Measurements from ENCODE around the gene RBM15B. TPM values are rescaled to one million over a fixed set of nuclear protein-coding genes. Genes with fewer than 3 reads are reported as not detected.
A peak's percentile ranks its signal among the peaks of the same experiment; 100 is the strongest.

RBM15B gene
- polyA plus RNA-seq, 1 donor from 2014 or later = 24.1 TPM

DNA sequence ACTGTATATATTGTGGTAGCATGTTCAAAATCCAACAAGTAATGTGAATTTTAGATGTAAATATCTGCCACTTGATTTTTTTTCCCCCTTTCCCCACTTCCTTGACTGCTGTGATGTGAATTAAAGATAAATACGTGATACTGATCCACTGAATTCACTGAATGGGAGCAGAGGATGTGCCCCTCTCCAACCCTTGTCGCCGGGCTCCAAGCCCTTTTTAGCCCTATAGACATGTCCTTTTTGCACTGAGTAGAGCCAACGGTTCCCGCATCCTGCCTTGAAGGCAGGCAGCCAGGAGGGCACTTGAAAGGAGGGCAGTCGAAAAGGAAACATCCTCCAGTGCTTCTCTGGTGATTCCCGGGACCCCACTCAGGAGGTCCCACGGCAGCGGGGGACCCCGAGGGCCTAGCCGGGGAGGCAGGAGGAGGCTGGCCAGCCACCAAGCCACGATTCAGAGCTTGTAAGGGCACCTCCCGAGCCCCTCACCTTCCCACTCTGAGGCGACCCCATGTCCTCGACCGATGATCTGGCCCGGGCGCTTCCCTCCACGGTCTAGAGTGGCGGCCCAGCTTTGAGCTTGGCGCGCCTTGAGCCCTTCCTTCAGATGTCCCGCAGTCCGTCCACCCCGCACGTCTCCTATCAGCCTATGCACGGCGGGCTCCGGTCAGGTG, 6.9 kb upstream of the RBM15B start:
- Histone ChIP-seq H3F3A (ENCODE audit: insufficient read depth, low read length, poor library complexity, severe bottlenecking) (no peaks in the 10 kb centered on the region), H2AFZ (ENCODE audit: low read depth, low read length) (peak overlapping the region; percentile 82), H3K4me3 (ENCODE audit: low read length) (peak overlapping the region; percentile 95), H3K9me2 (ENCODE audit: insufficient read depth, low read length) (no peaks in the 10 kb centered on the region), H3K79me2 (replicated peaks; ENCODE audit: insufficient read depth, low read length) (peaks cover 26% of the 10 kb centered on the region), H3K9me3 (ENCODE audit: low read length) (no peaks in the 10 kb centered on the region), H3K9ac (ENCODE audit: low read length) (peak overlapping the region; percentile 97), H4K20me1 (ENCODE audit: insufficient read depth) (no peaks in the 10 kb centered on the region), H3K27me3 (ENCODE audit: insufficient read depth, low read depth, low read length) (no peaks in the 10 kb centered on the region), H3K36me3 (ENCODE audit: insufficient read depth, low read length) (no peaks in the 10 kb centered on the region), H3K27ac (ENCODE audit: low read length) (peak overlapping the region; percentile 95), H3K4me2 (ENCODE audit: low read length) (peak overlapping the region; percentile 99)
- TF ChIP-seq, protein P1, sequence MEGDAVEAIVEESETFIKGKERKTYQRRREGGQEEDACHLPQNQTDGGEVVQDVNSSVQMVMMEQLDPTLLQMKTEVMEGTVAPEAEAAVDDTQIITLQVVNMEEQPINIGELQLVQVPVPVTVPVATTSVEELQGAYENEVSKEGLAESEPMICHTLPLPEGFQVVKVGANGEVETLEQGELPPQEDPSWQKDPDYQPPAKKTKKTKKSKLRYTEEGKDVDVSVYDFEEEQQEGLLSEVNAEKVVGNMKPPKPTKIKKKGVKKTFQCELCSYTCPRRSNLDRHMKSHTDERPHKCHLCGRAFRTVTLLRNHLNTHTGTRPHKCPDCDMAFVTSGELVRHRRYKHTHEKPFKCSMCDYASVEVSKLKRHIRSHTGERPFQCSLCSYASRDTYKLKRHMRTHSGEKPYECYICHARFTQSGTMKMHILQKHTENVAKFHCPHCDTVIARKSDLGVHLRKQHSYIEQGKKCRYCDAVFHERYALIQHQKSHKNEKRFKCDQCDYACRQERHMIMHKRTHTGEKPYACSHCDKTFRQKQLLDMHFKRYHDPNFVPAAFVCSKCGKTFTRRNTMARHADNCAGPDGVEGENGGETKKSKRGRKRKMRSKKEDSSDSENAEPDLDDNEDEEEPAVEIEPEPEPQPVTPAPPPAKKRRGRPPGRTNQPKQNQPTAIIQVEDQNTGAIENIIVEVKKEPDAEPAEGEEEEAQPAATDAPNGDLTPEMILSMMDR (IDR thresholded peaks at IDR 0.05; ENCODE audit: poor library complexity, severe bottlenecking) = no peak
- TF ChIP-seq, protein P2, sequence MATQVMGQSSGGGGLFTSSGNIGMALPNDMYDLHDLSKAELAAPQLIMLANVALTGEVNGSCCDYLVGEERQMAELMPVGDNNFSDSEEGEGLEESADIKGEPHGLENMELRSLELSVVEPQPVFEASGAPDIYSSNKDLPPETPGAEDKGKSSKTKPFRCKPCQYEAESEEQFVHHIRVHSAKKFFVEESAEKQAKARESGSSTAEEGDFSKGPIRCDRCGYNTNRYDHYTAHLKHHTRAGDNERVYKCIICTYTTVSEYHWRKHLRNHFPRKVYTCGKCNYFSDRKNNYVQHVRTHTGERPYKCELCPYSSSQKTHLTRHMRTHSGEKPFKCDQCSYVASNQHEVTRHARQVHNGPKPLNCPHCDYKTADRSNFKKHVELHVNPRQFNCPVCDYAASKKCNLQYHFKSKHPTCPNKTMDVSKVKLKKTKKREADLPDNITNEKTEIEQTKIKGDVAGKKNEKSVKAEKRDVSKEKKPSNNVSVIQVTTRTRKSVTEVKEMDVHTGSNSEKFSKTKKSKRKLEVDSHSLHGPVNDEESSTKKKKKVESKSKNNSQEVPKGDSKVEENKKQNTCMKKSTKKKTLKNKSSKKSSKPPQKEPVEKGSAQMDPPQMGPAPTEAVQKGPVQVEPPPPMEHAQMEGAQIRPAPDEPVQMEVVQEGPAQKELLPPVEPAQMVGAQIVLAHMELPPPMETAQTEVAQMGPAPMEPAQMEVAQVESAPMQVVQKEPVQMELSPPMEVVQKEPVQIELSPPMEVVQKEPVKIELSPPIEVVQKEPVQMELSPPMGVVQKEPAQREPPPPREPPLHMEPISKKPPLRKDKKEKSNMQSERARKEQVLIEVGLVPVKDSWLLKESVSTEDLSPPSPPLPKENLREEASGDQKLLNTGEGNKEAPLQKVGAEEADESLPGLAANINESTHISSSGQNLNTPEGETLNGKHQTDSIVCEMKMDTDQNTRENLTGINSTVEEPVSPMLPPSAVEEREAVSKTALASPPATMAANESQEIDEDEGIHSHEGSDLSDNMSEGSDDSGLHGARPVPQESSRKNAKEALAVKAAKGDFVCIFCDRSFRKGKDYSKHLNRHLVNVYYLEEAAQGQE (IDR thresholded peaks at IDR 0.05; ENCODE audit: borderline replicate concordance) = peak; percentile 73
- no peak for TF ChIP-seq SMC3 (conservative IDR thresholded peaks at IDR 0.05; ENCODE audit: poor library complexity)
- TF ChIP-seq TAF1 (IDR thresholded peaks at IDR 0.05; ENCODE audit: low read depth) = no peak
- TF ChIP-seq POLR2AphosphoS5 (IDR thresholded peaks at IDR 0.05) = no peak

DNA sequence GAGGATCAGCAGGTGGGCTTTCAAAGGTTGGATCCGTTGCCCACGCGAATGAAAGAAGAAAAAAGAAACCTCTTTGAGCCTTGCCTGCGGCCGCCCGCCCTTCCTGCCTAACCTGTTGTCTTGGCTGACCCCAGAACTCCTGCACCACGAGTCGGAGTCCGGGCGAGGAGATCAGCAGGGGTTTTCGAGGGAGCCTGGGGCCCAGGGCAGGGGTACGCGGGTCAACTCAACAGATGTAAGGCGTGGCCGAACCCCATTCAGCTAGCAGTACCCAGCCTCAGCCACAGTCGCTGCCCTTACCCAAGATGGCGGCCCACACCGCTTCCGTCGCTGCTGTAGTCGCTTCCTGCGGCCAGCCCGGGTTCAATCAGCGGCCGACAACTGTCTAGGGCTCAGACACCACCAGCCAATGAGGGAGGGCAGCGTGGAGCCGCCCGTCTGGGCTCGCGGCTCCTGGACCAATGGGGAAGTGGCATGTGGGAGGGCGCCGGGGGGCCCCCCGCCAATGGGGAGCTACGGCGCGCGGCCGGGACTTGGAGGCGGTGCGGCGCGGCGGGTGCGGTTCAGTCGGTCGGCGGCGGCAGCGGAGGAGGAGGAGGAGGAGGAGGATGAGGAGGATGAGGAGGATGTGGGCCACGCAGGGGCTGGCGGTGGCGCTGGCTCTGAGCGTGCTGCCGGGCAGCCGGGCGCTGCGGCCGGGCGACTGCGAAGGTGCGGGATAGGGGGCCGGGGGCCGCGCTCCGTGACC, 6.2 kb upstream of the RBM15B start, which contains the start of gene MANF:
Gene MANF, plus strand, starts transcription at position 566 of the 748 bp plus-strand sequence. Its CDS starts 52 bp downstream, at position 618.
- H3K9ac ChIP-seq (ENCODE audit: low read length) = peak within 1 kb of the TSS; percentile 97
- peak within 1 kb of the TSS; percentile 82 for H2AFZ ChIP-seq (ENCODE audit: low read depth, low read length)
- H3K27me3 ChIP-seq (ENCODE audit: insufficient read depth, low read depth, low read length) = no peaks in the 10 kb centered on the region
- no peaks in the 10 kb centered on the region for H3K9me2 ChIP-seq (ENCODE audit: insufficient read depth, low read length)
- H4K20me1 ChIP-seq (ENCODE audit: insufficient read depth) = no peaks in the 10 kb centered on the region
- peak; percentile 15 for TF ChIP-seq SMC3 (conservative IDR thresholded peaks at IDR 0.05; ENCODE audit: poor library complexity)
- TF ChIP-seq, protein P1 (IDR thresholded peaks at IDR 0.05; ENCODE audit: poor library complexity, severe bottlenecking) = peak; percentile 41
- TF ChIP-seq MXI1 (conservative IDR thresholded peaks at IDR 0.05; ENCODE audit: poor library complexity, severe bottlenecking) = peak; percentile 85
- TF ChIP-seq EP300 (conservative IDR thresholded peaks at IDR 0.05; ENCODE audit: poor library complexity, severe bottlenecking) = peak; percentile 67
- TF ChIP-seq, protein P2 (IDR thresholded peaks at IDR 0.05; ENCODE audit: borderline replicate concordance) = peak; percentile 15
- no peak for TF ChIP-seq EZH2 (IDR thresholded peaks at IDR 0.05; ENCODE audit: borderline replicate concordance, insufficient read depth, low read length, poor library complexity, severe bottlenecking)
- TF ChIP-seq TAF1 (IDR thresholded peaks at IDR 0.05; ENCODE audit: low read depth) = peak; percentile 92
- TF ChIP-seq POLR2AphosphoS5 (IDR thresholded peaks at IDR 0.05) = peak; percentile 92
- no peak for TF ChIP-seq RAD21 (conservative IDR thresholded peaks at IDR 0.05)
- H3K9me3 ChIP-seq (ENCODE audit: low read length) = no peaks in the 10 kb centered on the region
- peaks cover 26% of the 10 kb centered on the region for H3K79me2 ChIP-seq (replicated peaks; ENCODE audit: insufficient read depth, low read length)
- H3K4me3 ChIP-seq (ENCODE audit: low read length) = peak within 1 kb of the TSS; percentile 95
- H3K4me2 ChIP-seq (ENCODE audit: low read length) = peak within 1 kb of the TSS; percentile 99
- no peaks in the 10 kb centered on the region for H3F3A ChIP-seq (ENCODE audit: insufficient read depth, low read length, poor library complexity, severe bottlenecking)
- H3K27ac ChIP-seq (ENCODE audit: low read length) = peak within 1 kb of the TSS; percentile 95
- H3K36me3 ChIP-seq (ENCODE audit: insufficient read depth, low read length) = no peaks in the 10 kb centered on the region
